HG02798 (cell line): Measurements from ENCODE around the gene POLR1A.

ENCODE experiments used
- ATAC-seq: cut with Tn5 transposase; IDR thresholded peaks from one replicate; pipeline ENCODE4 v1.9.1; 2021; ENCODE audit warnings: mild to moderate bottlenecking; ENCODE audit not compliant: unreplicated experiment, poor library complexity

Gene POLR1A

DNA sequence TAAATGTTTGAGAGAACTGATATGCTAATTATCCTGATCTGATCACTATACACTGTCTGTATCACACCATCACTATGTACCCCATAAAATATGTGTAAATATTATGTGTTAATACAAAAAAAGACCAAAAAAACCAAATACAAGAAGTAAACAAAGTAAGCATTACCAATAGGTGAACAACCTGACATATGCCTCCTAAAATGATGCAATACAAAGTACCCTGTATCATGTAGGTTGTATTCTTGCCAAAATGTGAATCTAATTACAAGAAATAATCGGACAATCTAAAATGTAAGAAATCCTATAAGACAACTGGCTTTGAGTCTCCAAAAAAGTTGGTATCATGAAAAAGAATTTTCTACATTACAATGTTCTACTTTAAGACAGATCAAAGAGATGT lies 7.8 kb downstream of the POLR1A start:
- no peak for ATAC-seq

- ATAC-seq, result no peak
Observed at GRCh38 chr2:86097114-86097896, 8.4 kb downstream of the POLR1A start.

GRCh38 chr2:86094229-86094628 lies 11.5 kb downstream of the POLR1A start:
- no peak for ATAC-seq

DNA sequence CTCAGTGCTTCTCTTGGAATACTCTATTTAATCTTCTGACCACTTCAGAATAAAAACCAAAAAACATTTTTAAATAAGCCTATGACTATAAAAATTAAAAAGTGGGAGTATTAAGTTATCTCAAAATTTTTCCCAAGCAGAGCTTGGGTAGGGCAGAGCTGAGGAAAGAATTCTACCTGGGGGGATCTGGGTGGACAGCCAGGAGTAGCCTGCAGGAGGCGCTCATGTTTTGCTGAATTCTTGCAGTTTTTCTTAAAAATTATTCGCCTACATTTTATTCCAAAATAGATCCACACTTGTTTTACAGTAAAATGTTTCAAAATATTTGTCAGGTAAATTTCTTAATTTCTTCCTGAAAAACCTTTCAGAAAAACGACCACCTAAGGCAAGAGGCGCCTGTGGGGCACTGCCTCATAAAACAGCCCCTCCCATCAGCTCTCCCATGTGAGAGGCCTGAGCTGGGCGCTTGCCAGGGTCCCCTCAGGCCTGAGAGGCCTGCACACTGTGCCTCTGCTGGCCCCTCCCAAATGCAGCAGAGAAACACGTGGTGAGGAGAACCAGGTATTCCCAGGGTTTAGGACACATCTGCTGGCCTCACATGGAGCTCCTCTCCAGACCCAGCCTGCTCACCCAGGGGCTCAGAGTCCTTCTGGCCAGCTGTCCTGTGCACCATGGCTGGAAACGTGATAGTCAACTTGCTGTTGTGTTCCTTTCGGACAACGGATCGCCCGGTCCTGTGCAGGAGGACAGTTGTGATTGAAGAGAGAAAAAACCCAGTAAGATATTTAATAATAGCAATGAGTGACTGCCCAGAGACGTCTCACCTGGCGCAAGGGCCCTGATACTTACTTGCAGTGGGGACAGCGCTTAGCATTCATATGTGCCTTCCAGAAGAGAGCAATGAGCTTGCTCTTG lies 17.5 kb downstream of the POLR1A start:
- no peak for ATAC-seq

DNA sequence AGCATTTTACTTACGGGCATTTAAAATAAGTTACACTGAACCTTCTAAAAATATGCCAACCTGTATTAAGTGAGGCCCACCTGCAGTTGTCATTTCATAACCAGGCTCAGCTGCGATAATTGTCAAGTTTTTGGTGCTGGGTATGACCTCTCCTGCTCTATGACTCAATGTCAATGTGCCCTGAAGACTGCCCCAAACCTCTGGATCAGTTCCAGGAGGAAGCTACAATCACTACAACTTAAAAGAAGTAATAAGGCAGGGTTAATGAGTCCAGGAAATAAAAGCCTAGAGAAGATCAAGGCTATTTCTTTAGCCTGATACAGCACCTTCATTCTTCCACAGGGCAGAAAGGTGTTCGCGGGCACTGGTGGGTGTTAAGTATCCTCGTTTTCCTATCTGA lies 22.9 kb downstream of the POLR1A start:
- no peak for ATAC-seq

DNA sequence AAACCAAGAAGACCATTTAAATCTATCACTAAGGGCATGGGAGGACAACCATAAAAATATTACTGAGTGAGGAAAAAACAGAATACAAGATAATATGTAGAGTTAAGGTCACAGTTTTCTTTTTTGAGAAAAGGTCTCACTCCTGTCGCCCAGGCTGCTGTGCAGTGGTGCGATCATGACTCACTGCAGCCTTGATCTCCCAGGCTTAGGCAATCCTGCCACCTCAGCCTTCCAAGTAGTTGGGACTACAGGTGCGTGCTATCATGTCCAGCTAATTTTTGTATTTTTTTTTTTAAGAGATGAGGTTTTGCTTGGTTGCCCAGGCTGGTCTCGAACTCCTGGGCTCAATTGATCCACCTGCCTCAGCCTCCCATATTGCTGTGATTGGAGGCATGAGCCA lies 24.0 kb downstream of the POLR1A start:
- no peak for ATAC-seq

DNA sequence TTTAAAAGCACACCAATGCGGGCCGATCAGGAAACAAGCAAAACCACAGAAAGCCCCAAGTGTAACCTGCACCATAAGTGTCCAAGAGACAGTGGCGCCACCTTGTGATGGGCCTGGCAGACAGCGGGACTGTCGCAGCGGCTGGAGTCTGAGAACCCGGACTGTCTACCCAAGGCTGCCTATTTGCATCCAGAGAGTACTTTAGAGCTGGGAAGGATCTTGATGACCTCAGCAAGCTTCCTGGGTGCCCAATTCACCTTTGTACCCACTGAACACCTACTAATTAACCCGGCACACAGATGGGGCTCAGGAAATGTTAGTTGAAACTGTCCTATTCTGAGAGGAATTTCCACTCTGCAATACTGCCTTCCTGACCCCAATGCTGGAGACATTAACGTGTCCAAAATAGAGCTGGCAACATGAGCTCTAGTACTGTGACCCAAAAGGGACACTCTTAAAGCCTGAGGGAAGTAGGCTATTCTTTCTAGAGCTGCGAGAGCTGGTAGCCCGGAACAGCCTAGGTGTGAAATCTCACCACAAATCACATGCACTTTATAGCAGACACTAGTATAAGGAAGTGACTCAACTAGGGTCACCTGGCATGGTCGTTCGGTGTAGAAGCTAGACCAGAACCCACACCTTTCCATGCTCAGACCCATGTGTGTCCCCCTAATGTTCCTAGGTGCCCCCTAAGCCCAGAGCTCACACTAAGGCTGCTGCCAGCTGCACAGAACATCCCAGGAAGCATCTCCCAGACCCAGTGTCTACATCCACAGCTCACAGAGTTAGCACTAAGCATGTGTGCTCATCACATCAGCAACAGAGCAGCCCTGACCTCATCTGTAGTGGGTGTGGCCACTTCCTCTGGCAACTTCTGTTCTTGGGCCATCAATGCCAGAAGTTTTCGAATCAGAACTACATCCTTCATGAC lies 25.4 kb downstream of the POLR1A start:
- ATAC-seq, result peak; percentile 77

GRCh38 chr2:86078774-86079545 lies 26.7 kb downstream of the POLR1A start:
- ATAC-seq, result peak; percentile 49

- no peak for ATAC-seq
Observed at GRCh38 chr2:86075886-86076285, 29.8 kb downstream of the POLR1A start.

DNA sequence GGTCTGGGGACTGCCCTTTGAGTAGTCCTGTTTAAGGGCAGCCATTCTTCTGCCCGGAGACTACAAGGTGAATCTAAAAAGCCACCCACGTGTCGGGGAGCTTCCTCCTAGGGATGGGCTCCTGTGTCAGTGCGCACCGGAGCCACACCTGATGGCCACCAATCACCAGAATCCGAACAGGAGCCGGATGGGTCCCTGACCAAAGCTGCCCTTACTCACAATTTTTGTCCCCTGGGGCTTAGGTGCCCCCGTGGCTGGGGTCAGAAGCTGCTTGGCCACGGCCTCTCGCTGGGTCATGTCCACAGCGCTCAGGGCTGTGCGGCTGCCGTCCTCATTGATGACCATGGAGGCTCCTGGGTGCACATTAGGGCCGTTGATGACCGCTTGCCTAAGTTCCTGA lies 30.9 kb downstream of the POLR1A start:
- no peak for ATAC-seq

GRCh38 chr2:86074256-86074655 lies 31.4 kb downstream of the POLR1A start:
- no peak for ATAC-seq

DNA sequence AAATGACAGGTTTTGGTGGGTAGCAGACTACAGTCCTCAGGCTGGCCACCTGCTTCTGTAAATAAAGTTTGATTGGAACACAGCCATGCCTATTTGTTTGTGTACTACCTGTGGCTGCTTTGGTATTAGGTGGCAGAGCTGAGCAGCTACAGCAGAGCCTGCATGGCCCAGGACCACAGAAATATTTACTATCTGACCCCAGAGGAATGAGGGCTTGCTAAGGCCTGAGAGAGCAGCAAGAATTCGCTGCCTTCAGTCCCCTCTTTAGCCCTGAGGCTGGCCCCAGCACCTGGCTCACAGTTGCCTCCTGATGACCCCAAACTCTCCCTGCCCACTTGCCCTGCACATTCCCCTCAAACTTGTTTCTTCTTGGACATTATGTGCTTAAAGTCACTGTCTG lies 32.5 kb downstream of the POLR1A start:
- no peak for ATAC-seq

DNA sequence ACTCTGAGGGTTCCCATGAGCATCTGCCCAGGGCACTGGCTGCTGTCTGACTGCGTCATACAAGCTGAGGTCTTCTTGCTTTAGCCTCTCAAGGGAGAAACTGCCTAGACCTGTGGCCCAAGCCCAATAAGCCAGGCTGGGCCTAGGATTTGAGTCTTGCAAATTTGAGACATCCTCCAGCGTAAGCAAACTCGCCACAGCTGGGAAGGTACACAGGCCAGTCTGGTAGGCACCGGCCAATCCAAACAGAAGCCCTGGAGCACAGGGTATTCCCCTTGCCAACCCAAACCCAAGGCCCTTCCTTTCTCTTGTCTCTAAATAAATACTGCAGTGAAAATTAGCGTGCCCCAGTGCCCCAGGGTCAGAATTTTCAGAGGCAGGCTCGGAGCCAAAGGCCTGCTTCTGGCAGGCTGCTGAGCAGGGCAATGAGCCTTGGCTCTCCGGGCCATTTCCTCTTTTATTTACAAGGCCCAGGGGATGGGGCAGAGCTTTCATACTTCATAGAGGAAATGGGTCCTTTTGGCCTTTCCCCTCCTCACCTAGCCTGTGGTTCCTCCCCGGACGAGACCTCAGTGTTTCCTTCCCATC lies 33.3 kb downstream of the POLR1A start:
- peak; percentile 51 for ATAC-seq

- no peak for ATAC-seq
Observed at GRCh38 chr2:86070868-86071267, 34.8 kb downstream of the POLR1A start.

DNA sequence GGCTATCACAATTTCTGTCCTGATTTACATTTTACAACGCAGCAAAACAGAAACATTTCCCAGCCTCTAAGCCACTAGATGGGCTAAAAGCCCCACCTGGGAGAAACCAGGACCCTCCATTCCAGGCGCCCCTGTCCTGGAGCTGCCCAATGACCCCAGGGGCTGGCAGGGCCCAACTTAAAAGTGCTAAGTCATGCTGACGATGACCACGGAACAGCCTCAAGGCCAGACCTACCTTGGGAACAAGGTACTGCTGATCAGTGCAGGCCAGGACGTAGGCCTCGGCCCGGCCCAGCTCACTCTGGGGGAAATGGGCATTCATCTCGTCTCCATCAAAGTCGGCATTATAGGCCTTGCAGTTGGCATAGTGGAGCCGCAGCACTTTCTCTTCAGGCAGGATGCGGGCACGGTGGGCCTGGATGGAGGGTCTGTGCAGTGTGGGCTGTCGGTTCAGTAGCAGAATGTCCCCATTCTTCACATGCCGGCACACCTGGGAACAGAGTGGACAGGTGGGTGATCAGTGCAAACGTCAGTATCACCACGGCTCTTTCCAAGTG lies 35.8 kb downstream of the POLR1A start:
- ATAC-seq, result no peak

- ATAC-seq, result no peak
Observed at GRCh38 chr2:86069091-86069685, 36.5 kb downstream of the POLR1A start.

- no peak for ATAC-seq
Observed at GRCh38 chr2:86068648-86069047, 37.0 kb downstream of the POLR1A start.

DNA sequence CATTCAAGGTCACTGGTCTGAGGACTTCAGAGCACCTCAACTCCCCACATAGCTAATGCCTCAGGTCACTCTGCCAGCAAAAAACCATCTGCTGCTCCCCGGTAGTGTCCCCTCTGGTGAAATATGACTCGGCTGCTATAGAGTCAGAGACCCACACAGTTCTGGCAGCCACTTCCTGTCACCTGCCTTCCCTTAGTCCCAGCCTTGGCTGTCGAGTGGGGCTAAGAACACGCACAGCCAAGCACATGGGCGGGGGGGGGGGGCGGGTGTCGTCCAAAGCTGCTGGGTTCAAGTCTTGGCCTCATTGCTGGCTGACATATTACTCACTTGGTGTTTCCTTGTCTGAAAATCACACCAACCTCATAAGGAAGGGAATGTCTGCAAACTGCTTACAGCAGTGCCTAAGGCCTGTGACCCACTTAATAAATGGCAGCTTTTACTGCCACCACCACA lies 37.5 kb downstream of the POLR1A start:
- ATAC-seq, result peak; percentile 58

DNA sequence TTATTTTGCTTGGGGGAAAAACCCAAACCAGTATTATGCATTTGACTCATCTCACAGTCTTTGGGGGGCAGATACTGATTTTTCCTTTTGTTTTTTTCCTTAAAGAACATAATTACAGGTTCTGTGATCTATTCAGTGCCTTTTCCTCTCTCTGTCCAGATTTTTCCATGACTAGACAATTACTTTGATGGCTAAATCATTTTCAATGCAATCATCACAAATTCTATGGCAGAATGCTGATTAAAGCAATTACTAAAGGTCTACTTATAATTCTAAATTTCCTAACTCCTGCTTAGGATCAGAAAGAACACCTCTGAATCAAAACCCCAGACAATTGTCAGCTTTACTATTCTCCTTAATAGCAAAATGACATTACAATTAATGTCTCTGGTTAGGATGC lies 38.8 kb downstream of the POLR1A start:
- ATAC-seq, result no peak
